RWPE2 (cell line): ENCODE results near the gene SHC4.

Source experiments
- ATAC-seq: fragments of 200-7000 bp; cut with Tn5 transposase; 3 replicates; pipeline ENCODE4 v1.9.1; 2021; ENCODE audit warnings: low read depth
- DNase-seq: peaks from one replicate; pipeline ENCODE4 v3.0.0-alpha.2; 2020; ENCODE audit warnings: low spot score
- H3K27ac ChIP-seq: fragments of 450-650 bp; 2 replicates; pipeline ENCODE4 v1.5.1; 2017; ENCODE audit warnings: mild to moderate bottlenecking; ENCODE audit not compliant: poor library complexity, severe bottlenecking
- H3K27me3 ChIP-seq: fragments of 250-450 bp; sonication (Bioruptor Pico); 2 replicates; pipeline ENCODE4 v1.5.1; 2021; ENCODE audit warnings: mild to moderate bottlenecking, moderate library complexity; ENCODE audit not compliant: insufficient read depth, poor library complexity, severe bottlenecking
- H3K36me3 ChIP-seq: fragments of 250-450 bp; sonication (Bioruptor Pico); 2 replicates; pipeline ENCODE4 v1.5.1; 2020; ENCODE audit warnings: low read depth, mild to moderate bottlenecking, moderate library complexity
- H3K4me1 ChIP-seq: fragments of 250-450 bp; sonication (Bioruptor Pico); 2 replicates; pipeline ENCODE4 v1.5.1; 2021; ENCODE audit warnings: mild to moderate bottlenecking, moderate library complexity; ENCODE audit not compliant: insufficient read depth, poor library complexity, severe bottlenecking
- H3K4me3 ChIP-seq: fragments of 250-450 bp; sonication (Bioruptor Pico); 2 replicates; pipeline ENCODE4 v1.5.1; 2021; ENCODE audit warnings: mild to moderate bottlenecking, moderate library complexity; ENCODE audit not compliant: severe bottlenecking
- H3K9me3 ChIP-seq: fragments of 250-450 bp; sonication (Bioruptor Pico); 2 replicates; pipeline ENCODE4 v1.5.1; 2021; ENCODE audit warnings: mild to moderate bottlenecking, moderate library complexity; ENCODE audit not compliant: severe bottlenecking
- CTCF ChIP-seq: fragments of 450-650 bp; IDR thresholded peaks from one replicate; pipeline ENCODE4 v1.5.1; 2017; ENCODE audit warnings: mild to moderate bottlenecking, moderate library complexity; ENCODE audit not compliant: poor library complexity, severe bottlenecking

Gene SHC4

GRCh38 chr15:48802257-48802656 lies 161.5 kb downstream of the SHC4 start:
- H3K27ac ChIP-seq, result no peak overlapping the region
- DNase-seq (no peak), ATAC-seq (no peak)
- H3K4me1 ChIP-seq, result no peaks in the 10 kb centered on the region
- H3K27me3 ChIP-seq, result no peaks in the 10 kb centered on the region
- TF ChIP-seq CTCF, result no peak
- no peak overlapping the region for H3K4me3 ChIP-seq
- H3K36me3 ChIP-seq, result peaks cover 16% of the 10 kb centered on the region
- H3K9me3 ChIP-seq, result no peaks in the 10 kb centered on the region

GRCh38 chr15:48800811-48801455 lies 162.8 kb downstream of the SHC4 start:
- Histone ChIP-seq H3K27ac (no peak overlapping the region), H3K4me3 (no peak overlapping the region), H3K4me1 (no peaks in the 10 kb centered on the region), H3K36me3 (peaks cover 29% of the 10 kb centered on the region), H3K9me3 (no peaks in the 10 kb centered on the region), H3K27me3 (no peaks in the 10 kb centered on the region)
- no peak for DNase-seq
- peak; percentile 86 for TF ChIP-seq CTCF
- no peak for ATAC-seq

- no peak for ATAC-seq
- Histone ChIP-seq H3K4me3 (no peak overlapping the region), H3K27ac (no peak overlapping the region), H3K4me1 (peaks cover 3% of the 10 kb centered on the region), H3K36me3 (peaks cover 36% of the 10 kb centered on the region), H3K27me3 (no peaks in the 10 kb centered on the region), H3K9me3 (no peaks in the 10 kb centered on the region)
- TF ChIP-seq CTCF, result no peak
- DNase-seq, result no peak
Observed at GRCh38 chr15:48800245-48800644, 163.5 kb downstream of the SHC4 start.

- Histone ChIP-seq H3K27ac (no peak overlapping the region), H3K4me1 (peaks cover 10% of the 10 kb centered on the region), H3K36me3 (peaks cover 44% of the 10 kb centered on the region), H3K9me3 (no peaks in the 10 kb centered on the region), H3K4me3 (no peak overlapping the region), H3K27me3 (no peaks in the 10 kb centered on the region)
- no peak for TF ChIP-seq CTCF
- no peak for ATAC-seq
- no peak for DNase-seq
Observed at GRCh38 chr15:48798319-48798718, 165.4 kb downstream of the SHC4 start.

- Histone ChIP-seq H3K9me3 (no peaks in the 10 kb centered on the region), H3K27ac (no peak overlapping the region), H3K27me3 (no peaks in the 10 kb centered on the region), H3K36me3 (peaks cover 57% of the 10 kb centered on the region), H3K4me1 (peaks cover 10% of the 10 kb centered on the region), H3K4me3 (no peak overlapping the region)
- no peak for ATAC-seq
- no peak for TF ChIP-seq CTCF
- no peak for DNase-seq
Observed at GRCh38 chr15:48796930-48797329, 166.8 kb downstream of the SHC4 start.
